GM18951 (cell line): ENCODE results near the gene TECRL.

Experiments
- POLR2A ChIP-seq: IDR thresholded peaks from 4 replicates; pipeline ENCODE4 v1.6.1; 2011; ENCODE audit warnings: mild to moderate bottlenecking; ENCODE audit not compliant: insufficient read length, insufficient read depth; ENCODE audit errors: extremely low read depth
- in situ Hi-C: fragments of 300-500 bp; cut with MboI; formaldehyde crosslinking; loops from one replicate; pipeline ENCODE4 v1.12.0; 2022; ENCODE audit warnings: low sequenced_read_pairs, mixed read lengths, inconsistent platforms; ENCODE audit not compliant: unreplicated experiment

TECRL gene

GRCh38 chr4:64271601-64272081 is 137.6 kb downstream of the TECRL start:
- TF ChIP-seq POLR2A: no peak
- in situ Hi-C loops: no loop called here

DNA sequence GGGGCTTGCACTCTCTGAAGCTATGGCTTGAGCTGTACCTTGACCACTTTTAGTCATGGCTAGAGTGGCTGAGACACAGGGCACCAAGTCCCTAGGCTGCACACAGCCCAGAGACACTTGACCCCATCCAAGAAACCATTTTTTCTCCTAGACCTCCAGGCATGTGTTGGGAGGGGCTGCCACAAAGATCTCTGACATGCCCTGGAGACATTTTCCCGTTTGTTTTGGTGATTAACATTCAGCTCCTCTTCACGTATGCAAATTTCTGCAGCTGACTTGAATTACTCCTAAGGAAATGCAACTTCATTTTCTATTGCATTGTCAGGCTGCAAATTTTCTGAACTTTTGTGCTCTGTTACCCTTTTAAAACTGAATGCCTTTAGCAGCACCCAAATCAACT is 142.6 kb downstream of the TECRL start:
- no peak for TF ChIP-seq POLR2A
- in situ Hi-C loops: no loop called here

GRCh38 chr4:64266263-64266662 is 143.0 kb downstream of the TECRL start:
- TF ChIP-seq POLR2A: no peak
- in situ Hi-C loops: no loop called here

DNA sequence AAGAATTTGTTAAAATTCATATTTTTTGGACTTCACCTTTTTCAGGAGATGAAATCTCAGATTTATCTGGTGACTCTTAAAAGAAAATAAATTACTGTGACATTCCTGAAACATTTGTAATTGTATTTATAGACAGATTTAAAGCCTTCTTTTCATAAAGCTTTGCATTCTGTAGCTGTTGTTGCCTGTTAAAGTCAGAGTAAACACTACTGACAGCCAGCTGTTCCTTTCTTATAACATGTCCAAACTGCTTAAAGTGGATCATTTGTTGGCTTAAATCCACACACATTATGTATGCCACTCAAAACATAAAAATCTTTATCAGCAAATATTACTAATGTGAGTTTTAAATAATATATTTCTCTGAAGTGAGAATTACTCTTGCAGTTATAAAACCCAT is 157.5 kb downstream of the TECRL start:
- TF ChIP-seq POLR2A: no peak
- in situ Hi-C loops: no loop called here

GRCh38 chr4:64250488-64250887 is 158.8 kb downstream of the TECRL start:
- in situ Hi-C loops: no loop called here
- no peak for TF ChIP-seq POLR2A

DNA sequence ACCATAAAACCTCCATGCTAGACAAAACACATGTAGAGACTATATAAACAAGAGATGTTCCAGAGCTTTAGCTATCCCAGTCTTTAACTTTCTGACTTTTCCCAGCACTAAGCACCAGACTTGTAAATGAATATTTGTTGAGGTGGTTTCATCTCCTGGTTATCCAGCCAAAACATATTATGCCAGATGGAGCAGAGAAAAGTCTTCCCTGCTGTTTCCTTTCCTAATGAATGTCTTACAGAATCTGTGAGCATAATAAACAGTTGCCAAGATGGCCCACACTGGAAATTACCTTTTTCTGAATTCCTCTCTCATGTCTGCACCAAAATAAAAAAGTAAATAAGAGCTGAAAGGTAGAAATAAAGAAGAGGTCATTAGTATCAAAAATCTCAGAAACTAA is 159.2 kb downstream of the TECRL start:
- in situ Hi-C loops: no loop called here
- no peak for TF ChIP-seq POLR2A

DNA sequence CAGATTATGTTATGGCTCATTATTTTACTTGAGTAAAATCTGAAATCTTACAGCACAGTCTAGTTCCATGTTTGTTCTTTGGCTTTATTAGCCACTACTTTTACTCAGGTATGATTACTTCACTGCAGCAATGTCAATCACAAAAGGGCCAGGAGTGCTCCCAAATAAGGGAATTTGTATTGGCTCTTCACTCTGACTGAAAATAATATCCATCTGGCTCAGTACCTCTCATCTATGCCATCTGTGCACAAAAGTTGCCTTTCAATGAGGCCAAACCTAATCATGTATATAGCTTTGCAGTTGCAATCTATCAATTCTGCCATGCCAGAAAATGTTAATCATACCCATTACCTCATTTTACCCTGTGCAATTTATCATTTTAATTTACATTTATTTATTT is 161.1 kb downstream of the TECRL start:
- TF ChIP-seq POLR2A: no peak
- in situ Hi-C loops: no loop called here

DNA sequence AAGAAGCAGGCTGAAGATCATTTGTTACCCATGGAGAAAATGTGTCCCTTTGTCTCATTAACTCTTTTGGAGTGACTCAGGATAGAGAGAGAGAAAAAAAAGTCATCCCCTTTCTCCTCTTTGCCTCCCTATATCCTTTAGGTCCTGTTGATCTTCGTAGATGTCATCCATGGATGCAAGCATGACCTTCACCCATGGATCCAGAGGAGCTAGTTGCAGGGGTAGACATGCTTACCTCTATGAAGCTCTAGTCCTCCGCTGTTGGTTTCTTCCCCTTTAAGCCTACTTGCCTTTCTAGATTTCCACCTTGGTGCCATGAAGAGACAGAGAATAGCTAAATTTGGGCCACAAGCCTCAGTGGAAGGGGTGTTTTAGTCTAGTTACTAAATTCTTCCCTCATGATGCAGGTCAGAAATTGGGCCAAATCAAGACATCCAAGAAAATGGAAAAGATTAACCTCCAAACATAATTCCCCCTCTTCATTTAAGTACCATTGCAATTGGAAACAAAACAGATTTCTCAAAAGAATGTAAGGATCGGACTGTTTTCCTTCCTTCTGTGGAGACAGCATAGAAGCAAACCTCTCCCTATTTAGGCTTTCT is 178.4 kb downstream of the TECRL start:
- in situ Hi-C loops: no loop called here
- no peak for TF ChIP-seq POLR2A
